Measurements from ENCODE around the gene BCL11A. TPM values are rescaled to one million over a fixed set of nuclear protein-coding genes. Genes with fewer than 3 reads are reported as not detected.

BCL11A gene
- polyA plus RNA-seq, 1 donor (not counting 4 experiments of a cell fraction or from before 2014, with no cell fraction given), result 5.0 TPM

DNA sequence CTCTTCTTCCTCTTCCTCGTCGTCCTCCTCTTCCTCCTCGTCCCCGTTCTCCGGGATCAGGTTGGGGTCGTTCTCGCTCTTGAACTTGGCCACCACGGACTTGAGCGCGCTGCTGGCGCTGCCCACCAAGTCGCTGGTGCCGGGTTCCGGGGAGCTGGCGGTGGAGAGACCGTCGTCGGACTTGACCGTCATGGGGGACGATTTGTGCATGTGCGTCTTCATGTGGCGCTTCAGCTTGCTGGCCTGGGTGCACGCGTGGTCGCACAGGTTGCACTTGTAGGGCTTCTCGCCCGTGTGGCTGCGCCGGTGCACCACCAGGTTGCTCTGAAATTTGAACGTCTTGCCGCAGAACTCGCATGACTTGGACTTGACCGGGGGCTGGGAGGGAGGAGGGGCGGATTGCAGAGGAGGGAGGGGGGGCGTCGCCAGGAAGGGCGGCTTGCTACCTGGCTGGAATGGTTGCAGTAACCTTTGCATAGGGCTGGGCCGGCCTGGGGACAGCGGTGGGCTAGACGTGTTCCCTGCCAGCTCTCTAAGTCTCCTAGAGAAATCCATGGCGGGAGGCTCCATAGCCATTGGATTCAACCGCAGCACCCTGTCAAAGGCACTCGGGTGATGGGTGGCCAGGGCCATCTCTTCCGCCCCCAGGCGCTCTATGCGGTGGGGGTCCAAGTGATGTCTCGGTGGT, 91.9 kb downstream of the BCL11A start:
- dilution Hi-C loops (cut with MboI; ENCODE audit: extremely low pct_ligation_motif_present, low sequenced_read_pairs), result no loop called here
- Histone ChIP-seq H3K4me3 (ENCODE audit: control insufficient read depth in 2 of 3, extremely low read depth in 1 of 3, insufficient read depth in 2 of 3, low read depth in 1 of 3, low read length in 3 of 3) (no peak overlapping the region), H3K36me3 (ENCODE audit: control insufficient read depth in 2 of 2, extremely low read depth in 1 of 2, insufficient read depth in 2 of 2, low read length in 2 of 2) (peaks cover 0 to 10% of the 10 kb centered on the region in 2 experiments), H3K27ac (ENCODE audit: control insufficient read depth, insufficient read depth, low read length) (no peak overlapping the region), H3K27me3 (ENCODE audit: control insufficient read depth, extremely low read depth, insufficient read depth, low read length) (no peaks in the 10 kb centered on the region), H3K4me1 (ENCODE audit: control insufficient read depth, extremely low read depth, insufficient read depth, low read length) (peaks cover 13% of the 10 kb centered on the region), H3K9me1 (ENCODE audit: control insufficient read depth, extremely low read depth, insufficient read depth, low read length) (no peaks in the 10 kb centered on the region), H3K4me2 (ENCODE audit: control insufficient read depth, extremely low read depth, insufficient read depth, low read depth, low read length) (no peak overlapping the region), H3K9me3 (ENCODE audit: control insufficient read depth, low read depth, low read length) (no peaks in the 10 kb centered on the region), H2AFZ (ENCODE audit: control insufficient read depth, low read length) (no peak overlapping the region), H3K79me2 (ENCODE audit: control insufficient read depth, insufficient read depth, low read length) (no peaks in the 10 kb centered on the region), H3K9ac (ENCODE audit: control insufficient read depth, extremely low read depth, insufficient read depth, low read length) (no peak overlapping the region), H4K20me1 (ENCODE audit: control insufficient read depth, extremely low read depth, insufficient read depth, low read length) (no peaks in the 10 kb centered on the region)
- TF ChIP-seq, protein P1, sequence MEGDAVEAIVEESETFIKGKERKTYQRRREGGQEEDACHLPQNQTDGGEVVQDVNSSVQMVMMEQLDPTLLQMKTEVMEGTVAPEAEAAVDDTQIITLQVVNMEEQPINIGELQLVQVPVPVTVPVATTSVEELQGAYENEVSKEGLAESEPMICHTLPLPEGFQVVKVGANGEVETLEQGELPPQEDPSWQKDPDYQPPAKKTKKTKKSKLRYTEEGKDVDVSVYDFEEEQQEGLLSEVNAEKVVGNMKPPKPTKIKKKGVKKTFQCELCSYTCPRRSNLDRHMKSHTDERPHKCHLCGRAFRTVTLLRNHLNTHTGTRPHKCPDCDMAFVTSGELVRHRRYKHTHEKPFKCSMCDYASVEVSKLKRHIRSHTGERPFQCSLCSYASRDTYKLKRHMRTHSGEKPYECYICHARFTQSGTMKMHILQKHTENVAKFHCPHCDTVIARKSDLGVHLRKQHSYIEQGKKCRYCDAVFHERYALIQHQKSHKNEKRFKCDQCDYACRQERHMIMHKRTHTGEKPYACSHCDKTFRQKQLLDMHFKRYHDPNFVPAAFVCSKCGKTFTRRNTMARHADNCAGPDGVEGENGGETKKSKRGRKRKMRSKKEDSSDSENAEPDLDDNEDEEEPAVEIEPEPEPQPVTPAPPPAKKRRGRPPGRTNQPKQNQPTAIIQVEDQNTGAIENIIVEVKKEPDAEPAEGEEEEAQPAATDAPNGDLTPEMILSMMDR (optimal IDR thresholded peaks at IDR 0.05 in 1 of 3, IDR thresholded peaks at IDR 0.05 in 1 of 3, conservative IDR thresholded peaks at IDR 0.05 in 1 of 3; ENCODE audit: extremely low read depth in 1 of 3, insufficient read depth in 2 of 3, low read length in 3 of 3), result no peak
- no peak for TF ChIP-seq EZH2 (IDR thresholded peaks at IDR 0.05; ENCODE audit: low read length)
- FAIRE-seq (no peak), DNase-seq (ENCODE audit: low read depth, low spot score) (no peak)

GRCh38 chr2:60460577-60461420, 92.7 kb downstream of the BCL11A start:
- H3K4me3 ChIP-seq (ENCODE audit: control insufficient read depth in 2 of 3, extremely low read depth in 1 of 3, insufficient read depth in 2 of 3, low read depth in 1 of 3, low read length in 3 of 3), result no peak overlapping the region
- H2AFZ ChIP-seq (ENCODE audit: control insufficient read depth, low read length), result no peak overlapping the region
- peaks cover 6% of the 10 kb centered on the region for H3K4me1 ChIP-seq (ENCODE audit: control insufficient read depth, extremely low read depth, insufficient read depth, low read length)
- no peak overlapping the region for H3K9ac ChIP-seq (ENCODE audit: control insufficient read depth, extremely low read depth, insufficient read depth, low read length)
- H4K20me1 ChIP-seq (ENCODE audit: control insufficient read depth, extremely low read depth, insufficient read depth, low read length), result no peaks in the 10 kb centered on the region
- no peaks in the 10 kb centered on the region for H3K9me3 ChIP-seq (ENCODE audit: control insufficient read depth, low read depth, low read length)
- H3K9me1 ChIP-seq (ENCODE audit: control insufficient read depth, extremely low read depth, insufficient read depth, low read length), result no peaks in the 10 kb centered on the region
- no peaks in the 10 kb centered on the region for H3K27me3 ChIP-seq (ENCODE audit: control insufficient read depth, extremely low read depth, insufficient read depth, low read length)
- dilution Hi-C loops (cut with MboI; ENCODE audit: extremely low pct_ligation_motif_present, low sequenced_read_pairs), result no loop called here
- peaks cover 0 to 10% of the 10 kb centered on the region in 2 experiments for H3K36me3 ChIP-seq (ENCODE audit: control insufficient read depth in 2 of 2, extremely low read depth in 1 of 2, insufficient read depth in 2 of 2, low read length in 2 of 2)
- TF ChIP-seq, protein P1 (optimal IDR thresholded peaks at IDR 0.05 in 1 of 3, IDR thresholded peaks at IDR 0.05 in 1 of 3, conservative IDR thresholded peaks at IDR 0.05 in 1 of 3; ENCODE audit: extremely low read depth in 1 of 3, insufficient read depth in 2 of 3, low read length in 3 of 3), result no peak
- TF ChIP-seq EZH2 (IDR thresholded peaks at IDR 0.05; ENCODE audit: low read length), result no peak
- DNase-seq (ENCODE audit: low read depth, low spot score), result no peak
- no peak overlapping the region for H3K4me2 ChIP-seq (ENCODE audit: control insufficient read depth, extremely low read depth, insufficient read depth, low read depth, low read length)
- no peak for FAIRE-seq
- no peak overlapping the region for H3K27ac ChIP-seq (ENCODE audit: control insufficient read depth, insufficient read depth, low read length)
- H3K79me2 ChIP-seq (ENCODE audit: control insufficient read depth, insufficient read depth, low read length), result no peaks in the 10 kb centered on the region

Measured in keratinocyte (primary cell).